MG63 (cell line): Measurements from ENCODE around the gene LDAH. TPM values are rescaled to one million over a fixed set of nuclear protein-coding genes. Genes with fewer than 3 reads are reported as not detected.
A peak's percentile ranks its signal among the peaks of the same experiment; 100 is the strongest.

Experiments
- DNase-seq: peaks from one replicate; pipeline ENCODE4 v3.0.0-alpha.2; 2020
- H3K27me3 ChIP-seq: fragments of 250-450 bp; sonication (Bioruptor Pico); 2 replicates; pipeline ENCODE4 v1.5.1; 2020; ENCODE audit warnings: mild to moderate bottlenecking, moderate library complexity
- H3K36me3 ChIP-seq: fragments of 250-450 bp; sonication (Bioruptor Pico); 2 replicates; pipeline ENCODE4 v1.5.1; 2020; ENCODE audit warnings: mild to moderate bottlenecking, moderate library complexity
- H3K4me3 ChIP-seq: fragments of 250-450 bp; sonication (Bioruptor Pico); 2 replicates; pipeline ENCODE4 v1.5.1; 2020; ENCODE audit warnings: mild to moderate bottlenecking, moderate library complexity
- H3K9me3 ChIP-seq: fragments of 250-450 bp; sonication (Bioruptor Pico); 2 replicates; pipeline ENCODE4 v1.5.1; 2020; ENCODE audit warnings: mild to moderate bottlenecking, moderate library complexity
- total RNA-seq: library from RNA; depleted of rRNA; stranded (reverse); fragments of >200 nt; shearing (Covaris generic); gene quantifications from 2 replicates; pipeline ENCODE4 v1.2.3, GENCODE V29; 2014; ENCODE audit warnings: low replicate concordance

Gene LDAH
- total RNA-seq, 1 experiment from 2014 or later = 9.0 TPM

- peaks cover 20% of the 10 kb centered on the region for H3K27me3 ChIP-seq
- no peaks in the 10 kb centered on the region for H3K9me3 ChIP-seq
- no peaks in the 10 kb centered on the region for H3K36me3 ChIP-seq
- no peak for DNase-seq
- H3K4me3 ChIP-seq = no peak overlapping the region
Measured at GRCh38 chr2:20669562-20670314, 153.2 kb downstream of the LDAH start.

- Histone ChIP-seq H3K27me3 (peaks cover 27% of the 10 kb centered on the region), H3K36me3 (no peaks in the 10 kb centered on the region), H3K4me3 (no peak overlapping the region), H3K9me3 (no peaks in the 10 kb centered on the region)
- DNase-seq = no peak
Measured at GRCh38 chr2:20668871-20669475, 153.9 kb downstream of the LDAH start.

- H3K36me3 ChIP-seq = no peaks in the 10 kb centered on the region
- no peak for DNase-seq
- H3K4me3 ChIP-seq = no peak overlapping the region
- peaks cover 32% of the 10 kb centered on the region for H3K27me3 ChIP-seq
- H3K9me3 ChIP-seq = no peaks in the 10 kb centered on the region
Measured at GRCh38 chr2:20668451-20668850, 154.4 kb downstream of the LDAH start.

GRCh38 chr2:20667531-20668401 is 155.1 kb downstream of the LDAH start:
- H3K36me3 ChIP-seq = no peaks in the 10 kb centered on the region
- H3K9me3 ChIP-seq = no peaks in the 10 kb centered on the region
- no peak for DNase-seq
- peaks cover 36% of the 10 kb centered on the region for H3K27me3 ChIP-seq
- H3K4me3 ChIP-seq = no peak overlapping the region

GRCh38 chr2:20667151-20667530 is 155.8 kb downstream of the LDAH start:
- Histone ChIP-seq H3K27me3 (peaks cover 43% of the 10 kb centered on the region), H3K4me3 (no peak overlapping the region), H3K36me3 (no peaks in the 10 kb centered on the region), H3K9me3 (no peaks in the 10 kb centered on the region)
- DNase-seq = no peak

- DNase-seq = peak; percentile 36
- Histone ChIP-seq H3K36me3 (no peaks in the 10 kb centered on the region), H3K9me3 (no peaks in the 10 kb centered on the region), H3K4me3 (peak within 1 kb of the TSS; percentile 33), H3K27me3 (peaks cover 49% of the 10 kb centered on the region)
Measured at GRCh38 chr2:20666304-20667150, 156.4 kb downstream of the LDAH start, which contains the start of gene GDF7. Gene GDF7, plus strand, starts transcription at chr2:20667144. Its CDS starts 96 bp downstream, at chr2:20667240.

GRCh38 chr2:20666005-20666303 is 156.9 kb downstream of the LDAH start:
- DNase-seq = no peak
- Histone ChIP-seq H3K4me3 (peak overlapping the region; percentile 33), H3K27me3 (peaks cover 49% of the 10 kb centered on the region), H3K9me3 (no peaks in the 10 kb centered on the region), H3K36me3 (no peaks in the 10 kb centered on the region)

- H3K9me3 ChIP-seq = no peaks in the 10 kb centered on the region
- no peak for DNase-seq
- H3K27me3 ChIP-seq = peaks cover 51% of the 10 kb centered on the region
- no peaks in the 10 kb centered on the region for H3K36me3 ChIP-seq
- H3K4me3 ChIP-seq = no peak overlapping the region; the same call in 1 of the 2 replicates
Measured at GRCh38 chr2:20665243-20666004, 157.5 kb downstream of the LDAH start.

GRCh38 chr2:20664431-20665242 is 158.3 kb downstream of the LDAH start:
- H3K4me3 ChIP-seq = no peak overlapping the region
- no peak for DNase-seq
- peaks cover 57% of the 10 kb centered on the region for H3K27me3 ChIP-seq
- H3K9me3 ChIP-seq = no peaks in the 10 kb centered on the region
- H3K36me3 ChIP-seq = no peaks in the 10 kb centered on the region

GRCh38 chr2:20664071-20664390 is 158.9 kb downstream of the LDAH start:
- H3K27me3 ChIP-seq = peaks cover 60% of the 10 kb centered on the region
- no peaks in the 10 kb centered on the region for H3K36me3 ChIP-seq
- H3K9me3 ChIP-seq = no peaks in the 10 kb centered on the region
- DNase-seq = no peak
- no peak overlapping the region for H3K4me3 ChIP-seq

- Histone ChIP-seq H3K27me3 (peaks cover 60% of the 10 kb centered on the region), H3K9me3 (no peaks in the 10 kb centered on the region)
- DNase-seq = no peak
Measured at GRCh38 chr2:20663196-20664070, 159.5 kb downstream of the LDAH start.

GRCh38 chr2:20662308-20662937 is 160.5 kb downstream of the LDAH start:
- no peaks in the 10 kb centered on the region for H3K36me3 ChIP-seq
- H3K27me3 ChIP-seq = peaks cover 58% of the 10 kb centered on the region
- no peaks in the 10 kb centered on the region for H3K9me3 ChIP-seq
- no peak for DNase-seq
- no peak overlapping the region for H3K4me3 ChIP-seq

More at GRCh38 chr2:20663196-20664070, 159.5 kb downstream of the LDAH start:
- H3K36me3 ChIP-seq = no peaks in the 10 kb centered on the region
- H3K4me3 ChIP-seq = no peak overlapping the region

- H3K9me3 ChIP-seq = no peaks in the 10 kb centered on the region
- peak; percentile 40 for DNase-seq
- H3K36me3 ChIP-seq = no peaks in the 10 kb centered on the region
- H3K27me3 ChIP-seq = peaks cover 58% of the 10 kb centered on the region
- H3K4me3 ChIP-seq = no peak overlapping the region
Measured at GRCh38 chr2:20661421-20662307, 161.2 kb downstream of the LDAH start.
